Measurements from ENCODE around the gene SHF.

SHF gene

GRCh38 chr15:45203182-45203581 lies 15.4 kb upstream of the SHF start:
- peaks cover 6% of the 10 kb centered on the region for H3K4me1 Mint-ChIP-seq (ENCODE audit: low read depth)
- no peaks in the 10 kb centered on the region for H3K36me3 Mint-ChIP-seq
- H3K4me3 Mint-ChIP-seq: no peak overlapping the region
- no peaks in the 10 kb centered on the region for H3K9me3 Mint-ChIP-seq (ENCODE audit: low read depth)
- peaks cover 3% of the 10 kb centered on the region for H3K27me3 Mint-ChIP-seq
- no peak overlapping the region for H3K27ac Mint-ChIP-seq

- Mint-ChIP-seq H3K9me3 (ENCODE audit: low read depth) (no peaks in the 10 kb centered on the region), H3K27ac (no peak overlapping the region)
These were observed 14.1 kb upstream of the SHF start for GRCh38 chr15:45201869-45202268.

GRCh38 chr15:45201557-45201859 lies 13.7 kb upstream of the SHF start:
- no peaks in the 10 kb centered on the region for H3K36me3 Mint-ChIP-seq
- H3K27me3 Mint-ChIP-seq: no peaks in the 10 kb centered on the region
- no peak overlapping the region for H3K27ac Mint-ChIP-seq
- no peak overlapping the region for H3K4me3 Mint-ChIP-seq
- no peaks in the 10 kb centered on the region for H3K9me3 Mint-ChIP-seq (ENCODE audit: low read depth)
- H3K4me1 Mint-ChIP-seq (ENCODE audit: low read depth): peaks cover 10% of the 10 kb centered on the region

More at GRCh38 chr15:45201869-45202268, 14.1 kb upstream of the SHF start:
- Mint-ChIP-seq H3K4me3 (no peak overlapping the region), H3K36me3 (no peaks in the 10 kb centered on the region), H3K27me3 (peaks cover 1% of the 10 kb centered on the region), H3K4me1 (ENCODE audit: low read depth) (peaks cover 10% of the 10 kb centered on the region)

- H3K9me3 Mint-ChIP-seq (ENCODE audit: low read depth): no peaks in the 10 kb centered on the region
- H3K27me3 Mint-ChIP-seq: no peaks in the 10 kb centered on the region
- no peaks in the 10 kb centered on the region for H3K36me3 Mint-ChIP-seq
- no peak overlapping the region for H3K27ac Mint-ChIP-seq
- no peak overlapping the region for H3K4me3 Mint-ChIP-seq
- peaks cover 10% of the 10 kb centered on the region for H3K4me1 Mint-ChIP-seq (ENCODE audit: low read depth)
These were observed 13.2 kb upstream of the SHF start for GRCh38 chr15:45200799-45201556.

- Mint-ChIP-seq H3K9me3 (ENCODE audit: low read depth) (no peaks in the 10 kb centered on the region), H3K27me3 (no peaks in the 10 kb centered on the region), H3K36me3 (no peaks in the 10 kb centered on the region), H3K27ac (no peak overlapping the region), H3K4me1 (ENCODE audit: low read depth) (peaks cover 10% of the 10 kb centered on the region), H3K4me3 (no peak overlapping the region)
These were observed 12.4 kb upstream of the SHF start for GRCh38 chr15:45200001-45200798.

GRCh38 chr15:45199136-45199810 lies 11.5 kb upstream of the SHF start:
- Mint-ChIP-seq H3K36me3 (no peaks in the 10 kb centered on the region), H3K4me1 (ENCODE audit: low read depth) (peaks cover 7% of the 10 kb centered on the region), H3K9me3 (ENCODE audit: low read depth) (no peaks in the 10 kb centered on the region), H3K27ac (no peak overlapping the region), H3K27me3 (no peaks in the 10 kb centered on the region), H3K4me3 (no peak overlapping the region)

GRCh38 chr15:45198337-45199135 lies 10.8 kb upstream of the SHF start:
- Mint-ChIP-seq H3K27me3 (no peaks in the 10 kb centered on the region), H3K27ac (no peak overlapping the region), H3K4me3 (no peak overlapping the region), H3K36me3 (no peaks in the 10 kb centered on the region), H3K4me1 (ENCODE audit: low read depth) (peaks cover 7% of the 10 kb centered on the region), H3K9me3 (ENCODE audit: low read depth) (no peaks in the 10 kb centered on the region)

- Mint-ChIP-seq H3K27me3 (no peaks in the 10 kb centered on the region), H3K27ac (peak overlapping the region; percentile 17), H3K36me3 (no peaks in the 10 kb centered on the region), H3K4me1 (ENCODE audit: low read depth) (peaks cover 7% of the 10 kb centered on the region), H3K9me3 (ENCODE audit: low read depth) (no peaks in the 10 kb centered on the region), H3K4me3 (no peak overlapping the region)
These were observed 9.7 kb upstream of the SHF start for GRCh38 chr15:45197512-45197911.

GRCh38 chr15:45187578-45187893 lies 230 bp downstream of the SHF start:
- Mint-ChIP-seq H3K4me3 (no peak overlapping the region), H3K9me3 (ENCODE audit: low read depth) (no peaks in the 10 kb centered on the region), H3K4me1 (ENCODE audit: low read depth) (peaks cover 50% of the 10 kb centered on the region), H3K27ac (no peak overlapping the region), H3K36me3 (no peaks in the 10 kb centered on the region), H3K27me3 (no peaks in the 10 kb centered on the region)

GRCh38 chr15:45186771-45187577 lies 792 bp downstream of the SHF start:
- Mint-ChIP-seq H3K27ac (peak overlapping the region; percentile 83), H3K4me1 (ENCODE audit: low read depth) (peaks cover 51% of the 10 kb centered on the region), H3K27me3 (no peaks in the 10 kb centered on the region), H3K9me3 (ENCODE audit: low read depth) (no peaks in the 10 kb centered on the region), H3K36me3 (no peaks in the 10 kb centered on the region), H3K4me3 (peak overlapping the region; percentile 92)

GRCh38 chr15:45185903-45186770 lies 1.6 kb downstream of the SHF start:
- Mint-ChIP-seq H3K4me1 (ENCODE audit: low read depth) (peaks cover 51% of the 10 kb centered on the region), H3K9me3 (ENCODE audit: low read depth) (no peaks in the 10 kb centered on the region), H3K27ac (peak overlapping the region; percentile 70), H3K4me3 (peak overlapping the region; percentile 92), H3K27me3 (no peaks in the 10 kb centered on the region), H3K36me3 (no peaks in the 10 kb centered on the region)

- Mint-ChIP-seq H3K36me3 (no peaks in the 10 kb centered on the region), H3K9me3 (ENCODE audit: low read depth) (no peaks in the 10 kb centered on the region), H3K4me1 (ENCODE audit: low read depth) (peaks cover 51% of the 10 kb centered on the region), H3K4me3 (peak overlapping the region; percentile 92), H3K27me3 (no peaks in the 10 kb centered on the region), H3K27ac (peak overlapping the region; percentile 70)
These were observed 2.5 kb downstream of the SHF start for GRCh38 chr15:45185069-45185779.

GRCh38 chr15:45184562-45185041 lies 3.2 kb downstream of the SHF start:
- no peak overlapping the region for H3K4me3 Mint-ChIP-seq
- H3K27me3 Mint-ChIP-seq: no peaks in the 10 kb centered on the region
- H3K9me3 Mint-ChIP-seq (ENCODE audit: low read depth): no peaks in the 10 kb centered on the region
- no peaks in the 10 kb centered on the region for H3K36me3 Mint-ChIP-seq
- peaks cover 50% of the 10 kb centered on the region for H3K4me1 Mint-ChIP-seq (ENCODE audit: low read depth)
- H3K27ac Mint-ChIP-seq: peak overlapping the region; percentile 87

Data from activated naive CD8-positive, alpha-beta T cell (primary cell).